ENCODE results near the gene CEP72. TPM values are rescaled to one million over a fixed set of nuclear protein-coding genes. Genes with fewer than 3 reads are reported as not detected.
"Not testable (repeated sequence)": the region's sequence is repeated elsewhere in the genome, so short reads cannot be mapped to it uniquely, and the experiment has no call there.

The CEP72 gene
- total RNA-seq, 1 donor from 2014 or later, result 27.2 TPM

DNA sequence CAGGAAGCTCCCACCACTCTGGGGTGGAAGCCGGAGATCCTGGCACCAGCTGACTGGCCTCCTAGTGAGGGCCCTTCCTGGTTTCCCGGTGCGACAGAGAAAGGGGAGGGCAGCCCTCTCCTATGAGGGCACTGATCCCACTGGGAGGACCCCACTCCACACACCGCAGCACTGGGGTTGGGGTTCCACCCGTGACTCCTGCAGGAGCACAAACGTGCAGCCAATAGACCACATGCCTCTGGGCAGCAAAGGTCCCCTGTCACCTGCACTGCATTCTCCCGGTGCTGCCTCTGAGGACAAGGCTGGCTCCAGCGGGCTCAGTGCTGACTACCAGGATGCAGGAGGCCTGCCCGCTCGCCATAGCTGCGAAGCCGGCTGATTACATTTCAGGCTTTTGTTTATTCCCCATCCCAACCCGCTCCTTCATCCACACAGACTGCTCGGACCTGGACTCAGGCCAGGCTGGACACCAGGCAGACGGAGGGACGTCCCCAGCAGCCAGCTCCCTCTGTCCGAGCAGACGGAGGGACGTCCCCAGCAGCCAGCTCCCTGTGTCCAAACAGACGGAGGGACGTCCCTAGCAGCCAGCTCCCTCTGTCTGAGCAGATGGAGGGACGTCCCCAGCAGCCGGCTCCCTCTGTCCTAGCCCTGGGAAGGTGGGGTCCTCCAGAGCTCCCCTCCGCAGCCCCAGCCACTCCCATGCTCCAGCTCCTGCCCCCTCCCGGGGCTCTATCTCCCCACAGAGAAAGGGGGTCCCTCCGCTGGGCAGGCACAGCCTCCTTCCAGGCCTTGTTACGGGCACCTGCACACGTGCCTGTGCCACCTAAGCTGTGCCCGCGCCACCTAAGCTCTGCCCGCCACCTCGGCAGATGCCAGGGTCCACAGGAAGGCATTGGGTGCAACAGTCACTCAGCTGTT lies 8.8 kb upstream of the CEP72 start:
- Mint-ChIP-seq H3K9me3 (no peaks in the 10 kb centered on the region), H3K4me3 (no peak overlapping the region), H3K4me1 (no peaks in the 10 kb centered on the region), H3K36me3 (ENCODE audit: low read depth) (no peaks in the 10 kb centered on the region), H3K27ac (ENCODE audit: unreplicated experiment) (no peak overlapping the region), H3K27me3 (ENCODE audit: low read depth) (peaks cover 31% of the 10 kb centered on the region)
- no peak for DNase-seq (ENCODE audit: low read depth, low spot score)
- TF ChIP-seq, protein P1, sequence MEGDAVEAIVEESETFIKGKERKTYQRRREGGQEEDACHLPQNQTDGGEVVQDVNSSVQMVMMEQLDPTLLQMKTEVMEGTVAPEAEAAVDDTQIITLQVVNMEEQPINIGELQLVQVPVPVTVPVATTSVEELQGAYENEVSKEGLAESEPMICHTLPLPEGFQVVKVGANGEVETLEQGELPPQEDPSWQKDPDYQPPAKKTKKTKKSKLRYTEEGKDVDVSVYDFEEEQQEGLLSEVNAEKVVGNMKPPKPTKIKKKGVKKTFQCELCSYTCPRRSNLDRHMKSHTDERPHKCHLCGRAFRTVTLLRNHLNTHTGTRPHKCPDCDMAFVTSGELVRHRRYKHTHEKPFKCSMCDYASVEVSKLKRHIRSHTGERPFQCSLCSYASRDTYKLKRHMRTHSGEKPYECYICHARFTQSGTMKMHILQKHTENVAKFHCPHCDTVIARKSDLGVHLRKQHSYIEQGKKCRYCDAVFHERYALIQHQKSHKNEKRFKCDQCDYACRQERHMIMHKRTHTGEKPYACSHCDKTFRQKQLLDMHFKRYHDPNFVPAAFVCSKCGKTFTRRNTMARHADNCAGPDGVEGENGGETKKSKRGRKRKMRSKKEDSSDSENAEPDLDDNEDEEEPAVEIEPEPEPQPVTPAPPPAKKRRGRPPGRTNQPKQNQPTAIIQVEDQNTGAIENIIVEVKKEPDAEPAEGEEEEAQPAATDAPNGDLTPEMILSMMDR (conservative IDR thresholded peaks at IDR 0.05), result no peak

- no peak for DNase-seq (ENCODE audit: low read depth, low spot score)
- TF ChIP-seq, protein P1 (conservative IDR thresholded peaks at IDR 0.05), result no peak
- no peaks in the 10 kb centered on the region for H3K4me1 Mint-ChIP-seq
- peak overlapping the region; percentile 57 for H3K4me3 Mint-ChIP-seq
- no peaks in the 10 kb centered on the region for H3K9me3 Mint-ChIP-seq
- H3K36me3 Mint-ChIP-seq (ENCODE audit: low read depth), result no peaks in the 10 kb centered on the region
- H3K27ac Mint-ChIP-seq (ENCODE audit: unreplicated experiment), result no peak overlapping the region
- peaks cover 21% of the 10 kb centered on the region for H3K27me3 Mint-ChIP-seq (ENCODE audit: low read depth)
Measured at GRCh38 chr5:604391-604831, 7.7 kb upstream of the CEP72 start.

DNA sequence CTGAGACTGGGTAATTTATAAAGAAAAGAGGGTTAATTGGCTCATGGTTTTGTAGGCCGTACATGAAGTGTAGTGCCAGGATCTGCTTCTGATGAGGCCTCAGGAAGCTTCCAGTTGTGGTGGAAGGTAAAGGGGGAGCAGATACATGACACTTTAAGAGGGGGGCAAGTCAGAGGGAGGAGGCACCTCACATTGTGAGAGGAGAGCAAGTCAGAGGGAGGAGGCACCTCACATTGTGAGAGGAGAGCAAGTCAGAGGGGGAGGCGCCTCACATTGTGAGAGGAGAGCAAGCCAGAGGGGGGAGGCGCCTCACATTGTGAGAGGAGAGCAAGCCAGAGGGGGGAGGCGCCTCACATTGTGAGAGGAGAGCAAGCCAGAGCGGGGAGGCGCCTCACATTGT lies 7.0 kb upstream of the CEP72 start:
- not testable (repeated sequence) for H3K4me1 Mint-ChIP-seq; H3K36me3 Mint-ChIP-seq (ENCODE audit: low read depth); H3K9me3 Mint-ChIP-seq; DNase-seq (ENCODE audit: low read depth, low spot score)
- Mint-ChIP-seq H3K27ac (ENCODE audit: unreplicated experiment) (peak overlapping the region; percentile 67), H3K27me3 (ENCODE audit: low read depth) (peaks cover 14% of the 10 kb centered on the region), H3K4me3 (peak overlapping the region; percentile 57)

GRCh38 chr5:606061-606460 lies 6.1 kb upstream of the CEP72 start:
- H3K9me3 Mint-ChIP-seq, result no peaks in the 10 kb centered on the region
- no peaks in the 10 kb centered on the region for H3K36me3 Mint-ChIP-seq (ENCODE audit: low read depth)
- DNase-seq (ENCODE audit: low read depth, low spot score), result no peak
- H3K4me1 Mint-ChIP-seq, result peaks cover under 1% of the 10 kb centered on the region
- H3K27me3 Mint-ChIP-seq (ENCODE audit: low read depth), result peaks cover 6% of the 10 kb centered on the region
- TF ChIP-seq, protein P1 (conservative IDR thresholded peaks at IDR 0.05), result no peak
- no peak overlapping the region for H3K4me3 Mint-ChIP-seq
- no peak overlapping the region for H3K27ac Mint-ChIP-seq (ENCODE audit: unreplicated experiment)

GRCh38 chr5:606526-607399 lies 5.4 kb upstream of the CEP72 start:
- peaks cover 6% of the 10 kb centered on the region for H3K27me3 Mint-ChIP-seq (ENCODE audit: low read depth)
- no peaks in the 10 kb centered on the region for H3K9me3 Mint-ChIP-seq
- H3K36me3 Mint-ChIP-seq (ENCODE audit: low read depth), result no peaks in the 10 kb centered on the region
- H3K4me1 Mint-ChIP-seq, result peaks cover 5% of the 10 kb centered on the region
- TF ChIP-seq, protein P1 (conservative IDR thresholded peaks at IDR 0.05), result no peak
- peak overlapping the region; percentile 16 for H3K4me3 Mint-ChIP-seq
- H3K27ac Mint-ChIP-seq (ENCODE audit: unreplicated experiment), result no peak overlapping the region
- no peak for DNase-seq (ENCODE audit: low read depth, low spot score)
